Motor neuron (in vitro differentiated cells): Measurements from ENCODE around the gene SLC4A2. TPM values are rescaled to one million over a fixed set of nuclear protein-coding genes. Genes with fewer than 3 reads are reported as not detected.

Experiments
- ATAC-seq, 8 experiments: fragments of 200-7000 bp; cut with Tn5 transposase; replicated peaks in 6 of 8; 2 replicates each; pipeline ENCODE4 v1.8.0; 2021; ENCODE audit warnings: mild to moderate bottlenecking in 8 of 8, moderate library complexity in 8 of 8
- H3K27ac ChIP-seq, 2 donors: fragments of 250-450 bp; sonication (Bioruptor Pico); 2 replicates each; pipeline ENCODE4 v1.9.0; 2021; ENCODE audit warnings: antibody characterized with exemption in 2 of 2, mild to moderate bottlenecking in 2 of 2, moderate library complexity in 1 of 2
- H3K4me1 ChIP-seq, 2 donors: fragments of 250-450 bp; sonication (Bioruptor Pico); replicated peaks in 1 of 2; 2 replicates each; pipeline ENCODE4 v1.6.1; 2021; ENCODE audit warnings: antibody characterized with exemption in 2 of 2, mild to moderate bottlenecking in 2 of 2, moderate library complexity in 1 of 2
- H3K4me3 ChIP-seq, 5 donors: fragments of 250-450 bp; sonication (Bioruptor Pico); 2 replicates each; pipeline ENCODE4 v1.9.0; 2021; ENCODE audit warnings: antibody characterized with exemption in 5 of 5, mild to moderate bottlenecking in 5 of 5, moderate library complexity in 4 of 5
- WGBS, 10 experiments: fragments of 450-650 bp; shearing (Covaris generic); methylation state at CpG; one replicate each; pipeline ENCODE4 v1.0.0; 2022; 5-methylcytosine and 5-hydroxymethylcytosine counted together
- in situ Hi-C, 9 experiments: fragments of 400-800 bp; cut with MboI; loops; one replicate each; pipeline ENCODE4 v1.15.0; 2021; ENCODE audit warnings: low sequenced_read_pairs in 9 of 9, low pct_unique_long_range_greater_than_20kb in 2 of 9; ENCODE audit not compliant: unreplicated experiment in 9 of 9
- total RNA-seq, 8 experiments: library from RNA; unstranded; fragments of 300-600 nt; gene quantifications; 2 replicates each; pipeline versions ENCODE4 v1.2.3 to v1.2.4, GENCODE V29; 2022

The SLC4A2 gene
- total RNA-seq, 8 experiments from 2014 or later, result 17.1 to 165 (median 45.8) TPM

DNA sequence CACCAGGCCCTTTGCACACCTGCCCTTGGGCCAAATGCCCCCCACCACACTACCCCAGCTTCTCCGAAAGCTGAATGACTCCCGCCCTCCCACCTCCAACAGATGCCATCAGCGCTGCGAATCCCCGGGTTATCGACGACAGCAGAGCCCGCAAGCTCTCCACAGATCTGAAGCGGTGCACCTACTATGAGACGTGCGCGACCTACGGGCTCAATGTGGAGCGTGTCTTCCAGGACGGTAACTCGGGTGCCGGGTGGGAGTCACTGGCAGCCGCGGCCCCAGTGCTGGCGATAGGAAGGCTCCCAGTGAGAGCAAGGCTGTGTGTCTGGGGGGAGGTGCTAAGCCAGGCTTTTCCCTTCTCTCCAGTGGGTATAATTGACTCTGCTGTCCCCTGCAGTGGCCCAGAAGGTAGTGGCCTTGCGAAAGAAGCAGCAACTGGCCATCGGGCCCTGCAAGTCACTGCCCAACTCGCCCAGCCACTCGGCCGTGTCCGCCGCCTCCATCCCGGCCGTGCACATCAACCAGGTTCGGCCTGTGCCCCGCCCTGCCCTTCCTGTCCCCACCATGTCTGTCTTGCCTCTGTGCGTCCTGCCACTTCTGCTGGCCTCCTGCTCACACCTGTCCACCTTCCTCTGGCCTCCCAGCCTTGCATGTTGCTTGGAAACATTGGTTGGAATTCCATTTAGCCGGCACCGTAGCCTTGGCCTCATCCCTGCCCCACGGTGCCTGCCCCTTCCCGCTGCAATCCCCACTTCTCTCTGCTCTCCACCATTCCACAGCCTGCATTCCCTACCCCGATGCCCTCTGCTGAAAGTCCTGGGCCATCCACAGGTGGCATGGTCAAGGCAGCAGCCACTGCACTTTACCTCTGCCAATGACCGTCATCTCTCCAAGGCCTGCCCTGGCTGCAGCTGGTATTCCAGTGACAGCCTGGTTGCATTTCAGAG is 59.0 kb downstream of the SLC4A2 start:
- ATAC-seq, result no peak
- Histone ChIP-seq H3K4me3 (no peak overlapping the region), H3K4me1 (no peaks in the 10 kb centered on the region), H3K27ac (no peak overlapping the region)
- in situ Hi-C loops, result no loop called here
- 66 to 100% (median 91%) methylated on average over 2 to 6 of the region's 38 CpGs; no CpG with 5 or more reads in 2 of the 10 experiments for WGBS, 10 experiments

- ATAC-seq, result no peak
- WGBS, 10 experiments, result 60 to 100% (median 93%) methylated on average over 2 to 9 of the region's 13 CpGs; no CpG with 5 or more reads in 6 of the 10 experiments
- in situ Hi-C loops, result no loop called here
- Histone ChIP-seq H3K4me3 (no peak overlapping the region), H3K4me1 (no peaks in the 10 kb centered on the region), H3K27ac (no peak overlapping the region)
Measured at GRCh38 chr7:151119055-151119415, 59.6 kb downstream of the SLC4A2 start.

GRCh38 chr7:151119902-151120301 is 60.5 kb downstream of the SLC4A2 start:
- 80% methylated on average over 2 of the region's 27 CpGs; no CpG with 5 or more reads in 9 of the 10 experiments for WGBS, 10 experiments
- H3K4me3 ChIP-seq, result no peak overlapping the region

GRCh38 chr7:151120896-151121295 is 61.5 kb downstream of the SLC4A2 start:
- no peak for ATAC-seq
- Histone ChIP-seq H3K27ac (no peak overlapping the region), H3K4me1 (peaks cover 2 to 6% of the 10 kb centered on the region in 2 donors), H3K4me3 (no peak overlapping the region)
- WGBS, 10 experiments, result 60 to 100% (median 92%) methylated on average over 1 to 9 of the region's 22 CpGs; no CpG with 5 or more reads in 2 of the 10 experiments
- in situ Hi-C loops, result loop anchor here in 1 of 9 experiments (10.0 kb wide), 1 partner anchor 54 kb away; no protein-coding TSS in a partner anchor

More at GRCh38 chr7:151119902-151120301, 60.5 kb downstream of the SLC4A2 start:
- no peak for ATAC-seq
- H3K27ac ChIP-seq, result no peak overlapping the region
- no peaks in the 10 kb centered on the region for H3K4me1 ChIP-seq
- in situ Hi-C loops, result loop anchor here in 1 of 9 experiments (10.0 kb wide), 1 partner anchor 55 kb away; no protein-coding TSS in a partner anchor

GRCh38 chr7:151121380-151122170 is 62.2 kb downstream of the SLC4A2 start:
- no peak overlapping the region for H3K4me3 ChIP-seq
- in situ Hi-C loops, result loop anchor here in 1 of 9 experiments (10.0 kb wide), 1 partner anchor 53 kb away; no protein-coding TSS in a partner anchor
- no peak overlapping the region for H3K27ac ChIP-seq
- peaks cover 5 to 12% of the 10 kb centered on the region in 2 donors for H3K4me1 ChIP-seq
- 60 to 100% (median 80%) methylated on average over 1 to 6 of the region's 30 CpGs; no CpG with 5 or more reads in 1 of the 10 experiments for WGBS, 10 experiments
- no peak for ATAC-seq

- H3K4me1 ChIP-seq, result peaks cover 12 to 19% of the 10 kb centered on the region in 2 donors
- ATAC-seq, result no peak
- 100% methylated on average over 1 to 2 of the region's 24 CpGs; no CpG with 5 or more reads in 8 of the 10 experiments for WGBS, 10 experiments
- in situ Hi-C loops, result loop anchor here in 1 of 9 experiments (10.0 kb wide), 1 partner anchor 53 kb away; no protein-coding TSS in a partner anchor
- H3K4me3 ChIP-seq, result no peak overlapping the region
- no peak overlapping the region for H3K27ac ChIP-seq
Measured at GRCh38 chr7:151122276-151122675, 62.9 kb downstream of the SLC4A2 start.

- Histone ChIP-seq H3K4me1 (peaks cover 14 to 21% of the 10 kb centered on the region in 2 donors), H3K4me3 (no peak overlapping the region), H3K27ac (no peak overlapping the region)
- in situ Hi-C loops, result loop anchor here in 1 of 9 experiments (10.0 kb wide), 1 partner anchor 52 kb away; no protein-coding TSS in a partner anchor
- 60 to 100% (median 89%) methylated on average over 1 to 7 of the region's 29 CpGs; no CpG with 5 or more reads in 6 of the 10 experiments for WGBS, 10 experiments
- no peak for ATAC-seq
Measured at GRCh38 chr7:151122796-151123157, 63.4 kb downstream of the SLC4A2 start.

- Histone ChIP-seq H3K4me3 (no peak overlapping the region), H3K4me1 (peaks cover 14 to 21% of the 10 kb centered on the region in 2 donors), H3K27ac (no peak overlapping the region)
- 80 to 100% (median 93%) methylated on average over 1 to 4 of the region's 50 CpGs; no CpG with 5 or more reads in 6 of the 10 experiments for whole genome bisulfite sequencing, 10 experiments
- ATAC-seq, result no peak
- in situ Hi-C loops, result loop anchor here in 1 of 9 experiments (10.0 kb wide), 1 partner anchor 52 kb away; no protein-coding TSS in a partner anchor
Measured at GRCh38 chr7:151123158-151123821, 63.9 kb downstream of the SLC4A2 start.

DNA sequence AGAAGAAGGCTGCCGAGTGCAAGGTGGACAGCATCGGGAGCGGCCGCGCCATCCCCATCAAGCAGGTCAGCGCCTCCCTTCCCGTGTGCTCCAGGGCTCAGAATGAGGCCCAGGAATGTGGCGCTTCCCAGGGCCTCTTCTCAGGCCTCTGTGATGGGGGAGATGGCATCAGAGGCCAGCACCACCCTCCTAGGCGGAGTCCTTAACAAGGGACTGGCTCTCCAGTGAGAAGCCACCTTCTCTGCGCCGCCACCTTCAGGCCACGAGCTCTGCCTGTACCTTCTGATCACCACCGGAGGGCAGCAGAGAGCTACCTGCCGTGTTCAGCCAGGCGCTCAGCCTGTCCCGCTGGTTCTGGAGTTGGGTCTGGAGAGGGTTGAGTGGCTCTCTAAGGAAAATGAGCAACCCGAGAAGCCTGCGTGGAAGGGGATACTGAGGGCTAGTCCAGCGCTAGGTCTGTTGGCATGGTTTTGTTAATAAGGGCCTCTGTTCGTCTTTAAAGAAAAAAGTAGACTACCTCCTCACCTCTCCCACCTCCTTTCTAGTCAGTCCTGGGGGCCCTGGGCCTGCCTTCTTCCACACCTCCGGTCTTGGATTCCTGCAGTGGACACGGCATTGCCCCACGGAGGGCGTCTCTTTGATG is 64.6 kb downstream of the SLC4A2 start:
- WGBS, 10 experiments, result 0 to 80% (median 21%) methylated on average over 1 to 13 of the region's 24 CpGs; no CpG with 5 or more reads in 7 of the 10 experiments
- Histone ChIP-seq H3K27ac (no peak overlapping the region), H3K4me1 (peaks cover 14 to 21% of the 10 kb centered on the region in 2 donors), H3K4me3 (no peak overlapping the region)
- in situ Hi-C loops, result loop anchor here in 1 of 9 experiments (10.0 kb wide), 1 partner anchor 51 kb away; no protein-coding TSS in a partner anchor
- peak; percentile 49 to 78 (median 69) for ATAC-seq

- in situ Hi-C loops, result loop anchor here in 1 of 9 experiments (10.0 kb wide), 1 partner anchor 50 kb away; no protein-coding TSS in a partner anchor
- no peak overlapping the region for H3K27ac ChIP-seq
- H3K4me1 ChIP-seq, result peaks cover 14 to 21% of the 10 kb centered on the region in 2 donors
- 20 to 74% (median 62%) methylated on average over 1 to 3 of the region's 7 CpGs; no CpG with 5 or more reads in 7 of the 10 experiments for WGBS, 10 experiments
- ATAC-seq, result no peak
- no peak overlapping the region for H3K4me3 ChIP-seq
Measured at GRCh38 chr7:151124481-151124880, 65.1 kb downstream of the SLC4A2 start.

- in situ Hi-C loops, result loop anchor here in 1 of 9 experiments (10.0 kb wide), 1 partner anchor 50 kb away; no protein-coding TSS in a partner anchor
- H3K27ac ChIP-seq, result peak overlapping the region in 1 of 2 donors; percentile 58
- H3K4me1 ChIP-seq, result peaks cover 14 to 21% of the 10 kb centered on the region in 2 donors
- no peak overlapping the region for H3K4me3 ChIP-seq
- 60 to 91% (median 80%) methylated on average over 1 to 8 of the region's 14 CpGs; no CpG with 5 or more reads in 5 of the 10 experiments for WGBS, 10 experiments
- ATAC-seq, result no peak
Measured at GRCh38 chr7:151124899-151125399, 65.6 kb downstream of the SLC4A2 start.
